ENCODE measurements around the gene HHATL.

Gene HHATL

DNA sequence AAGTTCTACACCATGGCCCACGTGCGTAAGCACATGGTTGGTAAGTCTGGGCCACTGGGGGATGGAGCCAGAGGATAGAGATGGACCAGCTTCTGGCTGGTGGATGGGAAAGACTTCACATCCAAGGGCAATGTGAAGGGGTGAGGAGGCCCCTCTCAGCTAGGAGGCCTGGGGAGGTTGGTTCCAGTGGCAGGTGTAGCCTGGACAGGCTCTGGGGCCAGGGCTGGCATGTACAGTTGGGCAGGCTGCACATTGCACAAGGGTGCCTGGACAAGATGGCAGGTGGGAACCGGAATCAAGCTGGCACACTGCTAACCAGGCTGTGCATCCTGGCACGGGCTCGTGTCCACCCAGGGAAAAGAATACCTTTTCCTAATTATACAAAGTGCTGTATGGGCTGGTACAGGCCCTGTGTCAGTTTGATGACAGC is 41.0 kb downstream of the HHATL start:
- CTCF ChIA-PET = no interaction called here
- no peak for TF ChIP-seq HDGF (IDR thresholded peaks at IDR 0.05; ENCODE audit: borderline replicate concordance)
- TF ChIP-seq NFRKB (IDR thresholded peaks at IDR 0.05) = no peak
- no peak for TF ChIP-seq CTBP1 (IDR thresholded peaks at IDR 0.05; ENCODE audit: borderline replicate concordance)
- no peak for TF ChIP-seq FOXK2 (IDR thresholded peaks at IDR 0.05)
- no peak for TF ChIP-seq FOXM1 (IDR thresholded peaks at IDR 0.05; ENCODE audit: borderline replicate concordance)
- no peak for TF ChIP-seq FOXA1 (IDR thresholded peaks at IDR 0.05)
- no peak for TF ChIP-seq ZNF384 (IDR thresholded peaks at IDR 0.05)
- no peak for TF ChIP-seq ARNT (IDR thresholded peaks at IDR 0.05)
- TF ChIP-seq ELF4 (IDR thresholded peaks at IDR 0.05) = no peak
- no peak for TF ChIP-seq SUZ12 (IDR thresholded peaks at IDR 0.05)
- TF ChIP-seq PKNOX1 (IDR thresholded peaks at IDR 0.05) = no peak
- TF ChIP-seq SP1 (IDR thresholded peaks at IDR 0.05) = no peak
- no peak for TF ChIP-seq BHLHE40 (IDR thresholded peaks at IDR 0.05; ENCODE audit: borderline replicate concordance)
- TF ChIP-seq LEF1 (IDR thresholded peaks at IDR 0.05; ENCODE audit: borderline replicate concordance) = no peak
- TF ChIP-seq TARDBP (IDR thresholded peaks at IDR 0.05) = no peak
- TF ChIP-seq L3MBTL2 (conservative IDR thresholded peaks at IDR 0.05) = no peak

GRCh38 chr3:42660898-42661297 is 41.7 kb downstream of the HHATL start:
- TF ChIP-seq CTBP1 (IDR thresholded peaks at IDR 0.05; ENCODE audit: borderline replicate concordance) (no peak), PKNOX1 (IDR thresholded peaks at IDR 0.05) (no peak), ZNF384 (IDR thresholded peaks at IDR 0.05) (no peak), SP1 (IDR thresholded peaks at IDR 0.05) (no peak), LEF1 (IDR thresholded peaks at IDR 0.05; ENCODE audit: borderline replicate concordance) (no peak)
- DNase-seq (ENCODE audit: extremely low spot score) = no peak
- CTCF ChIA-PET = no interaction called here
- POLR2A ChIA-PET = no interaction called here

More for the DNA sequence above, 41.0 kb downstream of the HHATL start:
- no peak for DNase-seq (ENCODE audit: extremely low spot score)
- POLR2A ChIA-PET = interaction anchor here (1.5 kb wide), 1 partner anchor 79 kb away, joined by 4 read pairs; the partner anchor contains the start of gene SEC22C

GRCh38 chr3:42660131-42660715 is 42.4 kb downstream of the HHATL start:
- CTCF ChIA-PET = no interaction called here
- no peak for DNase-seq (ENCODE audit: extremely low spot score)
- POLR2A ChIA-PET = no interaction called here
- TF ChIP-seq TARDBP (IDR thresholded peaks at IDR 0.05) = no peak
- no peak for TF ChIP-seq FOXM1 (IDR thresholded peaks at IDR 0.05; ENCODE audit: borderline replicate concordance)
- TF ChIP-seq HDGF (IDR thresholded peaks at IDR 0.05; ENCODE audit: borderline replicate concordance) = no peak
- TF ChIP-seq LEF1 (IDR thresholded peaks at IDR 0.05; ENCODE audit: borderline replicate concordance) = no peak
- no peak for TF ChIP-seq PKNOX1 (IDR thresholded peaks at IDR 0.05)
- no peak for TF ChIP-seq CTBP1 (IDR thresholded peaks at IDR 0.05; ENCODE audit: borderline replicate concordance)
- TF ChIP-seq BHLHE40 (IDR thresholded peaks at IDR 0.05; ENCODE audit: borderline replicate concordance) = no peak
- TF ChIP-seq ZNF384 (IDR thresholded peaks at IDR 0.05) = no peak
- no peak for TF ChIP-seq ARNT (IDR thresholded peaks at IDR 0.05)
- TF ChIP-seq SP1 (IDR thresholded peaks at IDR 0.05) = no peak
- no peak for TF ChIP-seq FOXK2 (IDR thresholded peaks at IDR 0.05)
- no peak for TF ChIP-seq NFRKB (IDR thresholded peaks at IDR 0.05)
- no peak for TF ChIP-seq ELF4 (IDR thresholded peaks at IDR 0.05)
- no peak for TF ChIP-seq L3MBTL2 (conservative IDR thresholded peaks at IDR 0.05)
- TF ChIP-seq FOXA1 (IDR thresholded peaks at IDR 0.05) = no peak
- no peak for TF ChIP-seq SUZ12 (IDR thresholded peaks at IDR 0.05)

DNA sequence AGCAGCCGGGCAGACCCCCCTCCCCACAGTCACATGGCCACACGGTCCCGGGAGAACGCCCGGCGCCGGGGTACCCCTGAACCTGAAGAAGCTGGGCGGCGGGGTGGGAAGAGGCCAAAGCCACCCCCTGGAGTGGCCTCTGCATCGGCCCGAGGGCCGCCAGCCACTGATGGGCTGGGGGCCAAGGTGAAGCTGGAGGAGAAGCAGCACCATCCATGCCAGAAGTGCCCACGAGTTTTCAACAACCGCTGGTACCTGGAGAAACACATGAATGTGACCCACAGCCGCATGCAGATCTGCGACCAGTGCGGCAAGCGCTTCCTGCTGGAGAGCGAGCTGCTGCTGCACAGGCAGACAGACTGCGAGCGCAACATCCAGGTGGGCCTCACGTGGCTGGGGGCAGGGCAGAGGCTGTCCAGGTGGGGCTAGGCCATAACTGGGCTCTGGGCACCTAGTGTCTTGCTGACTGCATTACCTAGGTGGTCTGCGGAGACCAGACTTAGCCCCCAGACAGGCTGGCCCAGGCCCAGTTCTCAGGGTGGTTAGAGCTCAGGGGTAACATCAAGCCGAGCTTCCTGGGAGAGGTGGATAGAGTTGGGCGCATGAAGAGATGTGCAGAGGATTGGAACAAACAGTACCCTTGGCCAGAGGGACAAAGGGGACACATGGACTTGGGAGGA is 43.0 kb downstream of the HHATL start:
- ChIA-PET POLR2A (no interaction called here), CTCF (no interaction called here)
- DNase-seq (ENCODE audit: extremely low spot score) = no peak
- TF ChIP-seq NFRKB (IDR thresholded peaks at IDR 0.05) (no peak), FOXK2 (IDR thresholded peaks at IDR 0.05) (no peak), PKNOX1 (IDR thresholded peaks at IDR 0.05) (no peak), ELF4 (IDR thresholded peaks at IDR 0.05) (no peak), HDGF (IDR thresholded peaks at IDR 0.05; ENCODE audit: borderline replicate concordance) (no peak), FOXA1 (IDR thresholded peaks at IDR 0.05) (no peak), ARNT (IDR thresholded peaks at IDR 0.05) (no peak), CTBP1 (IDR thresholded peaks at IDR 0.05; ENCODE audit: borderline replicate concordance) (no peak), TARDBP (IDR thresholded peaks at IDR 0.05) (no peak)

DNA sequence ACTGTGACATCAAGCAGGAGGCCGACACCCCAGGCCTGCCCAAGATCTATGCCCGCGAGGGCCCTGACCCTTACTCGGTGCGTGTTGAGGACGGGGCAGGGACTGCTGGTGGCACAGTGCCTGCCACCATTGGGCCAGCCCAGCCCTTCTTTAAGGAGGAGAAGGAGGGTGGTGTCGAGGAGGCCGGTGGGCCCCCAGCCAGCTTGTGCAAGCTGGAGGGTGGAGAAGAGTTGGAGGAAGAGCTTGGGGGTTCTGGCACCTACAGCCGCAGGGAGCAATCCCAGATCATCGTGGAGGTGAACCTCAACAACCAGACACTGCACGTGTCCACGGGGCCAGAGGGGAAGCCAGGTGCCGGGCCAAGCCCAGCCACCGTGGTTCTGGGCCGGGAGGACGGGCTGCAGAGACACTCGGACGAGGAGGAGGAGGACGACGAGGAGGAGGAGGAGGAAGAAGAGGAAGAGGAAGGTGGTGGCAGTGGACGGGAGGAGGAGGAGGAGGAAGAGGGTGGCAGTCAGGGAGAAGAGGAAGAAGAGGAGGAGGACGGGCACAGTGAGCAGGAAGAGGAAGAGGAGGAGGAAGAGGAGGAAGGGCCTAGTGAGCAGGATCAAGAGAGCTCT is 43.7 kb downstream of the HHATL start:
- ChIA-PET CTCF (no interaction called here), POLR2A (no interaction called here)
- TF ChIP-seq ELF4 (IDR thresholded peaks at IDR 0.05) (no peak), ZNF384 (IDR thresholded peaks at IDR 0.05) (no peak), FOXA1 (IDR thresholded peaks at IDR 0.05) (no peak), LEF1 (IDR thresholded peaks at IDR 0.05; ENCODE audit: borderline replicate concordance) (no peak), SUZ12 (IDR thresholded peaks at IDR 0.05) (no peak), L3MBTL2 (conservative IDR thresholded peaks at IDR 0.05) (no peak), PKNOX1 (IDR thresholded peaks at IDR 0.05) (no peak), FOXM1 (IDR thresholded peaks at IDR 0.05; ENCODE audit: borderline replicate concordance) (no peak), CTBP1 (IDR thresholded peaks at IDR 0.05; ENCODE audit: borderline replicate concordance) (no peak), ARNT (IDR thresholded peaks at IDR 0.05) (no peak), HDGF (IDR thresholded peaks at IDR 0.05; ENCODE audit: borderline replicate concordance) (no peak), TARDBP (IDR thresholded peaks at IDR 0.05) (no peak), BHLHE40 (IDR thresholded peaks at IDR 0.05; ENCODE audit: borderline replicate concordance) (no peak), FOXK2 (IDR thresholded peaks at IDR 0.05) (no peak), SP1 (IDR thresholded peaks at IDR 0.05) (no peak), NFRKB (IDR thresholded peaks at IDR 0.05) (no peak)

More for the DNA sequence above, 43.7 kb downstream of the HHATL start:
- no peak for DNase-seq (ENCODE audit: extremely low spot score)
